K562 (cell line): ENCODE results near the gene NCDN. TPM values are rescaled to one million over a fixed set of nuclear protein-coding genes. Genes with fewer than 3 reads are reported as not detected.
"Not testable (repeated sequence)": the region's sequence is repeated elsewhere in the genome, so short reads cannot be mapped to it uniquely, and the experiment has no call there.

Experiments
- ATAC-seq: fragments of 200-7000 bp; cut with Tn5 transposase; 3 replicates; pipeline ENCODE4 v1.9.1; 2020; ENCODE audit warnings: moderate library complexity
- BruUV-seq: library from RNA; stranded (reverse); fragments of 400-500 nt; replicated peaks from 2 replicates; lab custom pipeline; 2021; lab: Mats Ljungman, UMichigan
- CTCF ChIA-PET: fragments of 300-600 bp; formaldehyde crosslinking; extraction: SDS; loops from one replicate; lab custom pipeline; 2021; ENCODE audit warnings: low intra/inter-chr PET ratio; lab: Yijun Ruan, JAX
- POLR2A ChIA-PET: fragments of 300-600, 350-650 bp; sonication (Branson Sonifier 250); formaldehyde crosslinking; extraction: SDS; loops from one replicate; lab custom pipeline; 2021; ENCODE audit warnings: antibody characterized with exemption, inconsistent platforms; lab: Yijun Ruan, JAX
- DNase-seq, 4 experiments: peaks; one replicate each; pipeline versions ENCODE4 v3.0.0 to v3.0.0-alpha.2; 2011 to 2018; ENCODE audit warnings: low spot score in 3 of 4, mixed read lengths in 3 of 4; ENCODE audit errors: extremely low read depth in 1 of 4
- FAIRE-seq: peaks from 2 replicates; lab custom pipeline; 2011; peaks lifted over from hg19 to GRCh38; lab: Jason Lieb, UNC
- H2AFZ ChIP-seq: 2 replicates; pipeline ENCODE4 v1.6.0; 2011; ENCODE audit warnings: low read depth, low read length, control low read depth, inconsistent platforms
- H3K27ac ChIP-seq: fragments of 200-600 bp; 3 replicates; pipeline ENCODE4 v1.8.0; 2011; ENCODE audit warnings: low read depth, mild to moderate bottlenecking, control low read depth, inconsistent platforms, low read length, moderate library complexity, mixed read lengths; ENCODE audit errors: extremely low read depth
- H3K27me3 ChIP-seq, 2 experiments: fragments of 300-600 bp in 1 of 2; 2 replicates in 1 of 2; 3 replicates in 1 of 2; pipeline versions ENCODE4 v1.6.0 to v1.8.0; 2011; ENCODE audit warnings: inconsistent platforms in 2 of 2, low read length in 2 of 2, mild to moderate bottlenecking in 1 of 2, mixed read lengths in 1 of 2, moderate library complexity in 1 of 2; ENCODE audit not compliant: control insufficient read depth in 2 of 2, insufficient read depth in 2 of 2
- H3K36me3 ChIP-seq: fragments of 300-600 bp; 3 replicates; pipeline ENCODE4 v1.8.0; 2011; ENCODE audit warnings: mild to moderate bottlenecking, low read length, inconsistent platforms; ENCODE audit not compliant: control insufficient read depth, insufficient read depth
- H3K4me1 ChIP-seq, 2 experiments: fragments of 200-600 bp in 1 of 2; replicated peaks in 1 of 2; 2 replicates in 1 of 2; 3 replicates in 1 of 2; pipeline versions ENCODE4 v1.5.1 to v1.8.0; 2011; ENCODE audit warnings: inconsistent platforms in 2 of 2, low read length in 2 of 2, mild to moderate bottlenecking in 1 of 2, mixed read lengths in 1 of 2, moderate library complexity in 1 of 2; ENCODE audit not compliant: control insufficient read depth in 2 of 2, insufficient read depth in 2 of 2
- H3K4me2 ChIP-seq: 2 replicates; pipeline ENCODE4 v1.6.1; 2011; ENCODE audit warnings: low read length, control low read depth, inconsistent platforms, mixed read lengths; ENCODE audit not compliant: insufficient read depth
- H3K4me3 ChIP-seq: fragments of 200-600 bp; sonication (generic), shearing (Covaris generic); 2 replicates; pipeline ENCODE4 v1.5.1; 2016; ENCODE audit warnings: control low read depth, inconsistent platforms
- H3K79me2 ChIP-seq: fragments of 200-600 bp; 3 replicates; pipeline ENCODE4 v1.8.0; 2011; ENCODE audit warnings: low read length, inconsistent platforms; ENCODE audit not compliant: control insufficient read depth, insufficient read depth
- H3K9ac ChIP-seq, 2 experiments: 2 replicates each; pipeline versions ENCODE4 v1.6.0 to v1.6.1; 2011; ENCODE audit warnings: low read depth in 2 of 2, low read length in 2 of 2, control low read depth in 1 of 2, inconsistent platforms in 1 of 2, mild to moderate bottlenecking in 1 of 2, mixed read lengths in 1 of 2; ENCODE audit not compliant: insufficient read depth in 1 of 2
- H3K9me1 ChIP-seq: one replicate; pipeline ENCODE4 v1.6.0; 2011; ENCODE audit warnings: inconsistent platforms, mild to moderate bottlenecking, low read length, moderate library complexity; ENCODE audit not compliant: control insufficient read depth, insufficient read depth
- H3K9me3 ChIP-seq: replicated peaks from 2 replicates; pipeline ENCODE4 v1.5.1; 2011; ENCODE audit warnings: low read depth, low read length, inconsistent platforms; ENCODE audit not compliant: control insufficient read depth, insufficient read depth
- H4K20me1 ChIP-seq: replicated peaks from 2 replicates; pipeline ENCODE4 v1.6.1; 2011; ENCODE audit warnings: low read length, inconsistent platforms, mixed read lengths; ENCODE audit not compliant: control insufficient read depth, insufficient read depth
- CBX1 ChIP-seq: sonication (generic); IDR thresholded peaks from 2 replicates; pipeline ENCODE4 v1.6.1; 2016; ENCODE audit warnings: antibody characterized with exemption, low read depth, mild to moderate bottlenecking
- DIDO1 ChIP-seq: fragments of 450-650 bp; IDR thresholded peaks from 2 replicates; pipeline ENCODE4 v1.6.1; 2016; ENCODE audit warnings: low read depth, missing biosample characterization, missing genetic modification characterization
- MEF2A ChIP-seq: IDR thresholded peaks from 2 replicates; pipeline ENCODE4 v1.6.1; 2011; ENCODE audit warnings: low read depth, mild to moderate bottlenecking, low read length, moderate library complexity; ENCODE audit not compliant: control insufficient read depth
- ZMIZ1 ChIP-seq, 2 experiments: fragments of 150-350 bp in 1 of 2; IDR thresholded peaks; 2 replicates each; pipeline ENCODE4 v1.6.1; 2012 to 2016; ENCODE audit warnings: low read depth in 2 of 2, low read length in 2 of 2, mild to moderate bottlenecking in 1 of 2, moderate library complexity in 1 of 2
- WGBS: fragments of 100-300 bp; shearing (Covaris generic); methylation state at CpG from one replicate; pipeline ENCODE4 v1.1.6; 2016; ENCODE audit warnings: low coverage, mixed read lengths; ENCODE audit not compliant: insufficient coverage; ENCODE audit errors: missing lambda C conversion rate; 5-methylcytosine and 5-hydroxymethylcytosine counted together
- in situ Hi-C: fragments of 300-500 bp; cut with MboI; formaldehyde crosslinking; loops from 4 replicates; pipeline ENCODE4 v1.15.0; 2018; ENCODE audit warnings: inconsistent platforms, mixed read lengths
- intact Hi-C: fragments of 100-400 bp; cut with micrococcal nuclease; formaldehyde crosslinking; loops from 2 replicates; pipeline ENCODE4 v1.14.2; 2022
- polyA plus RNA-seq, 8 experiments: library from polyadenylated mRNA; depleted of rRNA in 4 of 8; stranded (reverse) in 5 of 8; unstranded in 3 of 8; fragments of >200 nt; fragmentation: Nextera tagmentation in 2 of 8; fragmentation: Illumina TruSeq in 1 of 8; extraction: Ambion mirVana in 2 of 8; extraction: Trizol in 1 of 8; gene quantifications; 2 replicates each; pipeline versions ENCODE4 v1.2.1 to v1.2.3, GENCODE V29; 2011 to 2014; ENCODE audit warnings: inconsistent platforms in 1 of 8, missing spikeins in 1 of 8
- total RNA-seq, 7 experiments: library from RNA; depleted of rRNA in 6 of 7; stranded (reverse); fragments of >200 nt in 6 of 7; fragmentation: Illumina TruSeq in 2 of 7; extraction: Trizol in 2 of 7; gene quantifications; 2 replicates each; pipeline versions ENCODE4 v1.2.1 to v1.2.3, GENCODE V29; 2011 to 2021; ENCODE audit warnings: low replicate concordance in 1 of 7

The NCDN gene
- total and polyA plus RNA-seq, 9 of the 15 experiments (the other 6 are each of a cell fraction or from before 2014, with no cell fraction given), result 1.9 to 35.1 (median 10.7) TPM

GRCh38 chr1:35580949-35581388 is 23.4 kb downstream of the NCDN start (continued):
- peak in 1 of 2 experiments; percentile 45; a peak in 1 of 4 replicates for TF ChIP-seq ZMIZ1 (IDR thresholded peaks at IDR 0.05; ENCODE audit: low read depth in 2 of 2, low read length in 2 of 2)
- TF ChIP-seq MEF2A, result peak; percentile 73
- no peak for TF ChIP-seq DIDO1 (tag)
- TF ChIP-seq CBX1, result no peak
- TF ChIP-seq, all 486 proteins: peak for 15

DNA sequence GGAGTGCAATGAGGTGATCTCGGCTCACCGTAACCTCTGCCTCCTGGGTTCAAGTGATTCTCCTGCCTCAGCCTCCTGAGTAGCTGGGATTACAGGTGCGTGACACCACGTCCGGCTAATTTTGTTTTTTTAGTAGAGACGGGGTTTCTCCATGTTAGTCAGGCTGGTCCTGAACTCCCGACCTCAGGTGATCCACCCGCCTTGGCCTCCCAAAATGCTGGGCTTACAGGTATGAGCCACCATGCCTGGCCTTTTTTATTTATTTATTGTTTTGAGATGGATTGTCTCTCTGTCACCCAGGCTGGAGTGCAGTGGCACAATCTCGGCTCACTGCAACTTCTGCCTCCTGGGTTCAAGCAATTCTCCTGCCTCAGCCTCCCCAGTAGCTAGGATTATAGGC is 24.0 kb downstream of the NCDN start:
- BruUV-seq, intact Hi-C loops, ATAC-seq, H3K9me3 ChIP-seq, H3K79me2 ChIP-seq, H3K27me3 ChIP-seq, H3K36me3 ChIP-seq, H3K4me3 ChIP-seq, H3K9ac ChIP-seq, H4K20me1 ChIP-seq, DNase-seq, H3K4me2 ChIP-seq, FAIRE-seq, CTCF ChIA-PET, in situ Hi-C loops, H3K27ac ChIP-seq, H3K9me1 ChIP-seq, H2AFZ ChIP-seq: not testable (repeated sequence)
- POLR2A ChIA-PET, result interaction anchor here (1.3 to 1.8 kb wide), 2 partner anchors 13 to 195 kb away, joined by 3 to 6 read pairs; no protein-coding TSS in a partner anchor
- H3K4me1 ChIP-seq, result peaks cover 2 to 20% of the 10 kb centered on the region in 2 experiments; a peak in 2 of 5 replicates
- WGBS, result 54% methylated on average over 7 of the region's 9 CpGs
